SK-N-SH treated with all-trans-retinoic acid at 6 μM for 48 hours (cell line): Measurements from ENCODE around the gene CCDC59.
"Not testable (repeated sequence)": the region's sequence is repeated elsewhere in the genome, so short reads cannot be mapped to it uniquely, and the experiment has no call there.

Experiments used
- ATAC-seq: fragments of 200-7000 bp; cut with Tn5 transposase; 3 replicates; pipeline ENCODE4 v1.9.1; 2020; ENCODE audit warnings: mild to moderate bottlenecking, moderate library complexity
- ARNTL ChIP-seq: fragments of 450-650 bp; formaldehyde crosslinking; IDR thresholded peaks from 2 replicates; pipeline ENCODE4 v1.5.0; 2020; ENCODE audit warnings: low read depth, mild to moderate bottlenecking, moderate library complexity, borderline replicate concordance
- BACH2 ChIP-seq: fragments of 250-450 bp; sonication (Bioruptor Pico); IDR thresholded peaks from 2 replicates; pipeline ENCODE4 v1.9.0; 2021; ENCODE audit warnings: mild to moderate bottlenecking, borderline replicate concordance
- CREB5 ChIP-seq: fragments of 250-450 bp; sonication (Bioruptor Pico); IDR thresholded peaks from 2 replicates; pipeline ENCODE4 v1.5.1; 2020; ENCODE audit warnings: low read depth, mild to moderate bottlenecking, moderate library complexity
- CSDC2 ChIP-seq: fragments of 250-450 bp; sonication (Bioruptor Pico); IDR thresholded peaks from 2 replicates; pipeline ENCODE4 v1.5.0; 2020; ENCODE audit warnings: mild to moderate bottlenecking, moderate library complexity
- CSRNP3 ChIP-seq: fragments of 250-450 bp; sonication (Bioruptor Pico); IDR thresholded peaks from 2 replicates; pipeline ENCODE4 v1.5.1; 2021; ENCODE audit warnings: mild to moderate bottlenecking, moderate library complexity
- ESRRG ChIP-seq: fragments of 250-450 bp; sonication (Bioruptor Pico); IDR thresholded peaks from 2 replicates; pipeline ENCODE4 v1.6.1; 2021; ENCODE audit warnings: mild to moderate bottlenecking
- GLIS3 ChIP-seq: fragments of 250-450 bp; sonication (Bioruptor Pico); IDR thresholded peaks from 2 replicates; pipeline ENCODE4 v1.5.0; 2020; ENCODE audit warnings: mild to moderate bottlenecking, moderate library complexity
- ISL1 ChIP-seq: fragments of 250-450 bp; sonication (Bioruptor Pico); IDR thresholded peaks from 2 replicates; pipeline ENCODE4 v2.1.2; 2022; ENCODE audit warnings: mild to moderate bottlenecking, moderate library complexity
- OSR1 ChIP-seq: fragments of 250-450 bp; sonication (Bioruptor Pico); IDR thresholded peaks from 2 replicates; pipeline ENCODE4 v1.8.0; 2022; ENCODE audit warnings: moderate library complexity, mild to moderate bottlenecking, inconsistent platforms
- PATZ1 ChIP-seq: fragments of 250-450 bp; sonication (Bioruptor Pico); IDR thresholded peaks from 2 replicates; pipeline ENCODE4 v1.8.0; 2020; ENCODE audit warnings: mild to moderate bottlenecking, moderate library complexity, borderline replicate concordance
- POU6F1 ChIP-seq: fragments of 250-450 bp; sonication (Bioruptor Pico); IDR thresholded peaks from 2 replicates; pipeline ENCODE4 v1.8.0; 2021; ENCODE audit warnings: low read depth, mild to moderate bottlenecking, moderate library complexity, borderline replicate concordance
- PPARA ChIP-seq: fragments of 250-450 bp; sonication (Bioruptor Pico); IDR thresholded peaks from 2 replicates; pipeline ENCODE4 v1.5.0; 2020; ENCODE audit warnings: mild to moderate bottlenecking, borderline replicate concordance
- RARB ChIP-seq: fragments of 250-450 bp; sonication (Bioruptor Pico); IDR thresholded peaks from 2 replicates; pipeline ENCODE4 v1.8.0; 2021; ENCODE audit warnings: mild to moderate bottlenecking, moderate library complexity
- SNAI2 ChIP-seq: fragments of 250-450 bp; sonication (Bioruptor Pico); IDR thresholded peaks from 2 replicates; pipeline ENCODE4 v1.5.0; 2020; ENCODE audit warnings: mild to moderate bottlenecking, moderate library complexity
- TCF4 ChIP-seq: fragments of 250-450 bp; sonication (Bioruptor Pico); IDR thresholded peaks from 2 replicates; pipeline ENCODE4 v1.8.0; 2021; ENCODE audit warnings: mild to moderate bottlenecking, moderate library complexity, borderline replicate concordance
- TOX ChIP-seq: fragments of 250-450 bp; sonication (Bioruptor Pico); IDR thresholded peaks from 2 replicates; pipeline ENCODE4 v1.8.0; 2021; ENCODE audit warnings: mild to moderate bottlenecking, moderate library complexity, borderline replicate concordance
- TSHZ2 ChIP-seq: fragments of 250-450 bp; sonication (Bioruptor Pico); IDR thresholded peaks from 2 replicates; pipeline ENCODE4 v1.5.0; 2020; ENCODE audit warnings: mild to moderate bottlenecking, moderate library complexity
- ZC3H10 ChIP-seq: fragments of 250-450 bp; sonication (Bioruptor Pico); IDR thresholded peaks from 2 replicates; pipeline ENCODE4 v1.5.1; 2021; ENCODE audit warnings: mild to moderate bottlenecking, moderate library complexity
- ZFP3 ChIP-seq: fragments of 250-450 bp; sonication (Bioruptor Pico); IDR thresholded peaks from 2 replicates; pipeline ENCODE4 v1.5.0; 2020; ENCODE audit warnings: mild to moderate bottlenecking, moderate library complexity
- ZFP30 ChIP-seq: fragments of 450-650 bp; formaldehyde crosslinking; IDR thresholded peaks from 2 replicates; pipeline ENCODE4 v1.5.0; 2022; ENCODE audit warnings: mild to moderate bottlenecking, moderate library complexity
- ZNF565 ChIP-seq: fragments of 450-650 bp; formaldehyde crosslinking; conservative IDR thresholded peaks from 2 replicates; pipeline ENCODE4 v1.5.0; 2020; ENCODE audit warnings: low read depth, mild to moderate bottlenecking, moderate library complexity
- ZNF70 ChIP-seq: fragments of 450-650 bp; formaldehyde crosslinking; IDR thresholded peaks from 2 replicates; pipeline ENCODE4 v1.5.0; 2020; ENCODE audit warnings: mild to moderate bottlenecking, moderate library complexity

CCDC59 gene

GRCh38 chr12:82366197-82366596, 8.0 kb upstream of the CCDC59 start:
- TF ChIP-seq CSDC2 (CRISPR knock-in tag) (no peak), ZNF565 (CRISPR knock-in tag) (no peak), ESRRG (CRISPR knock-in tag) (no peak), ISL1 (CRISPR knock-in tag) (no peak), GLIS3 (CRISPR knock-in tag) (no peak), TSHZ2 (no peak)
- ATAC-seq: peak; percentile 57; the same call in 2 of the 3 replicates

- ATAC-seq: no peak
- TF ChIP-seq PATZ1 (CRISPR knock-in tag) (no peak), SNAI2 (no peak), ZNF565 (CRISPR knock-in tag) (no peak), CREB5 (CRISPR knock-in tag) (no peak), PPARA (CRISPR knock-in tag) (no peak), ZNF70 (CRISPR knock-in tag) (no peak), GLIS3 (CRISPR knock-in tag) (no peak), ZFP30 (CRISPR knock-in tag) (no peak), ARNTL (CRISPR knock-in tag) (no peak), TCF4 (CRISPR knock-in tag) (no peak), POU6F1 (CRISPR knock-in tag) (no peak), TSHZ2 (no peak), ZFP3 (CRISPR knock-in tag) (no peak), CSDC2 (CRISPR knock-in tag) (no peak), RARB (CRISPR knock-in tag) (no peak), TOX (CRISPR knock-in tag) (no peak), ISL1 (CRISPR knock-in tag) (no peak)
Measured at GRCh38 chr12:82363990-82364389, 5.8 kb upstream of the CCDC59 start.

- TF ChIP-seq CSRNP3: no peak
- TF ChIP-seq BACH2 (CRISPR knock-in tag): no peak
- no peak for TF ChIP-seq ZNF565 (CRISPR knock-in tag)
- TF ChIP-seq PPARA (CRISPR knock-in tag): no peak
- TF ChIP-seq ZFP30 (CRISPR knock-in tag): no peak
- TF ChIP-seq ISL1 (CRISPR knock-in tag): no peak
- TF ChIP-seq OSR1 (CRISPR knock-in tag): no peak
- TF ChIP-seq TCF4 (CRISPR knock-in tag): no peak
- no peak for TF ChIP-seq POU6F1 (CRISPR knock-in tag)
- no peak for TF ChIP-seq ZC3H10 (CRISPR knock-in tag)
- TF ChIP-seq SNAI2: no peak
- TF ChIP-seq ZNF70 (CRISPR knock-in tag): no peak
- TF ChIP-seq GLIS3 (CRISPR knock-in tag): no peak
- TF ChIP-seq CSDC2 (CRISPR knock-in tag): no peak
- TF ChIP-seq RARB (CRISPR knock-in tag): no peak
- TF ChIP-seq ZFP3 (CRISPR knock-in tag): no peak
- no peak for ATAC-seq
Measured at GRCh38 chr12:82361461-82361915, 3.3 kb upstream of the CCDC59 start.

GRCh38 chr12:82360834-82361233, 2.6 kb upstream of the CCDC59 start:
- ATAC-seq: not testable (repeated sequence)
